ENCODE measurements around the gene SGSH. TPM values are rescaled to one million over a fixed set of nuclear protein-coding genes. Genes with fewer than 3 reads are reported as not detected.
A peak's percentile ranks its signal among the peaks of the same experiment; 100 is the strongest.

The SGSH gene
- total RNA-seq, 2 donors from 2014 or later: 40.4 to 42.5 TPM

DNA sequence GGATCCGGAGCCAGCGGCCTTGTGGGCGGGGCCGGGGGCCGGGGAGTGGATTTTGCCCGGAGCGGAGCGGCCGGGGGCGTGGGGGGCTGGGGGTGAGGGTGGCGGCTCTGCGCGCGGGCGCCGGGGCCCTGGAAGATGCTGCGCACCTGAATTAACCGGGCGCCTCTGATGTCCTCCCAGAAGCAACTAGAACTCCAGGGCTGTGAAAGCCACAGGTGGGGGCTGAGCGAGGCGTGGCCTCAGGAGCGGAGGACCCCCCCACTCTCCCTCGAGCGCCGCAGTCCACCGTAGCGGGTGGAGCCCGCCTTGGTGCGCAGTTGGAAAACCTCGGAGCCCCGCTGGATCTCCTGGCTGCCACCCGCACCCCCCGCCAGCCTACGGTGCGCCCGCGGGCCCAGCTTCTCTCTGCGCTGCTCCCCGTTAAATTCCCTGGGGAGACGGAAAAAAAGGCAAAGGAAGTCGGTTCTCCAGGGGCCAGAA is 643 bp upstream of the SGSH start:
- no peaks in the 10 kb centered on the region for H3K9me3 ChIP-seq (ENCODE audit: control insufficient read depth, low read length)
- peaks cover 40% of the 10 kb centered on the region for H3K36me3 ChIP-seq (ENCODE audit: control insufficient read depth, insufficient read depth, low read length)
- DNase-seq: peak; percentile 70
- peak overlapping the region; percentile 88 for H3K4me3 Mint-ChIP-seq
- no peak overlapping the region for H3K27ac Mint-ChIP-seq
- peaks cover 17% of the 10 kb centered on the region for H3K4me1 Mint-ChIP-seq
- H3K4me3 ChIP-seq (ENCODE audit: low read length): peak overlapping the region; percentile 84
- WGBS, 2 experiments (ENCODE audit: insufficient coverage in 1 of 2, insufficient read length in 1 of 2): 2 to 16% methylated on average over 13 to 41 of the region's 41 CpGs
- no peaks in the 10 kb centered on the region for H3K27me3 ChIP-seq (ENCODE audit: control insufficient read depth, insufficient read depth, low read length, poor library complexity, severe bottlenecking)
- H3K9me3 Mint-ChIP-seq: no peaks in the 10 kb centered on the region
- H3K4me1 ChIP-seq (ENCODE audit: control insufficient read depth, insufficient read depth, low read length): no peaks in the 10 kb centered on the region
- TF ChIP-seq, protein P1, sequence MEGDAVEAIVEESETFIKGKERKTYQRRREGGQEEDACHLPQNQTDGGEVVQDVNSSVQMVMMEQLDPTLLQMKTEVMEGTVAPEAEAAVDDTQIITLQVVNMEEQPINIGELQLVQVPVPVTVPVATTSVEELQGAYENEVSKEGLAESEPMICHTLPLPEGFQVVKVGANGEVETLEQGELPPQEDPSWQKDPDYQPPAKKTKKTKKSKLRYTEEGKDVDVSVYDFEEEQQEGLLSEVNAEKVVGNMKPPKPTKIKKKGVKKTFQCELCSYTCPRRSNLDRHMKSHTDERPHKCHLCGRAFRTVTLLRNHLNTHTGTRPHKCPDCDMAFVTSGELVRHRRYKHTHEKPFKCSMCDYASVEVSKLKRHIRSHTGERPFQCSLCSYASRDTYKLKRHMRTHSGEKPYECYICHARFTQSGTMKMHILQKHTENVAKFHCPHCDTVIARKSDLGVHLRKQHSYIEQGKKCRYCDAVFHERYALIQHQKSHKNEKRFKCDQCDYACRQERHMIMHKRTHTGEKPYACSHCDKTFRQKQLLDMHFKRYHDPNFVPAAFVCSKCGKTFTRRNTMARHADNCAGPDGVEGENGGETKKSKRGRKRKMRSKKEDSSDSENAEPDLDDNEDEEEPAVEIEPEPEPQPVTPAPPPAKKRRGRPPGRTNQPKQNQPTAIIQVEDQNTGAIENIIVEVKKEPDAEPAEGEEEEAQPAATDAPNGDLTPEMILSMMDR (conservative IDR thresholded peaks at IDR 0.05): no peak
- H3K27ac ChIP-seq (ENCODE audit: low read depth, low read length): no peak overlapping the region
- H3K36me3 Mint-ChIP-seq (ENCODE audit: low read depth): peaks cover 35% of the 10 kb centered on the region
- H3K9ac ChIP-seq (ENCODE audit: extremely low read depth, low read length, poor library complexity, severe bottlenecking): peak overlapping the region; percentile 38
- no peaks in the 10 kb centered on the region for H3K27me3 Mint-ChIP-seq (ENCODE audit: insufficient read depth)

DNA sequence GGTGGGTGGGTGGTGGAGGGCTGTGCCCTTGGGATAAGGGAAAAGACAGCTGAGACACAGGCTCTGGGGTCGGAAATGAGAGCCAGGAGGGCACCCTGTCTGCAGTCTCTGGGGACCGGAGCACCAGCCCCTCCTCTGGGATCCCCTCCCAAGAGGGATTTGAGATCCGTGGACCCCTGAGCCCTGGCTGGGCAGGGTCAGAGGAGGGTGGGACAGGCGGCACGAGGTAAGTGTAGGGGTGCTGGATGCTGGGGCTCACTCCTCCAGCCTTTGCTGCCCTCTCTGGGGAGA is 425 bp downstream of the SGSH start:
- TF ChIP-seq, protein P1 (conservative IDR thresholded peaks at IDR 0.05): no peak
- H3K4me1 ChIP-seq (ENCODE audit: control insufficient read depth, insufficient read depth, low read length): no peaks in the 10 kb centered on the region
- H3K9ac ChIP-seq (ENCODE audit: extremely low read depth, low read length, poor library complexity, severe bottlenecking): peak overlapping the region; percentile 71
- Mint-ChIP-seq H3K36me3 (ENCODE audit: low read depth) (peaks cover 39% of the 10 kb centered on the region), H3K27ac (peak overlapping the region; percentile 77), H3K4me1 (peaks cover 10% of the 10 kb centered on the region), H3K9me3 (no peaks in the 10 kb centered on the region), H3K27me3 (ENCODE audit: insufficient read depth) (no peaks in the 10 kb centered on the region), H3K4me3 (peak overlapping the region; percentile 88)
- H3K36me3 ChIP-seq (ENCODE audit: control insufficient read depth, insufficient read depth, low read length): peaks cover 37% of the 10 kb centered on the region
- no peak overlapping the region for H3K27ac ChIP-seq (ENCODE audit: low read depth, low read length)
- H3K4me3 ChIP-seq (ENCODE audit: low read length): peak overlapping the region; percentile 86
- DNase-seq: no peak
- H3K27me3 ChIP-seq (ENCODE audit: control insufficient read depth, insufficient read depth, low read length, poor library complexity, severe bottlenecking): no peaks in the 10 kb centered on the region
- 0 to 4% methylated on average over 3 to 5 of the region's 5 CpGs for WGBS, 2 experiments (ENCODE audit: insufficient coverage in 1 of 2, insufficient read length in 1 of 2)
- no peaks in the 10 kb centered on the region for H3K9me3 ChIP-seq (ENCODE audit: control insufficient read depth, low read length)

DNA sequence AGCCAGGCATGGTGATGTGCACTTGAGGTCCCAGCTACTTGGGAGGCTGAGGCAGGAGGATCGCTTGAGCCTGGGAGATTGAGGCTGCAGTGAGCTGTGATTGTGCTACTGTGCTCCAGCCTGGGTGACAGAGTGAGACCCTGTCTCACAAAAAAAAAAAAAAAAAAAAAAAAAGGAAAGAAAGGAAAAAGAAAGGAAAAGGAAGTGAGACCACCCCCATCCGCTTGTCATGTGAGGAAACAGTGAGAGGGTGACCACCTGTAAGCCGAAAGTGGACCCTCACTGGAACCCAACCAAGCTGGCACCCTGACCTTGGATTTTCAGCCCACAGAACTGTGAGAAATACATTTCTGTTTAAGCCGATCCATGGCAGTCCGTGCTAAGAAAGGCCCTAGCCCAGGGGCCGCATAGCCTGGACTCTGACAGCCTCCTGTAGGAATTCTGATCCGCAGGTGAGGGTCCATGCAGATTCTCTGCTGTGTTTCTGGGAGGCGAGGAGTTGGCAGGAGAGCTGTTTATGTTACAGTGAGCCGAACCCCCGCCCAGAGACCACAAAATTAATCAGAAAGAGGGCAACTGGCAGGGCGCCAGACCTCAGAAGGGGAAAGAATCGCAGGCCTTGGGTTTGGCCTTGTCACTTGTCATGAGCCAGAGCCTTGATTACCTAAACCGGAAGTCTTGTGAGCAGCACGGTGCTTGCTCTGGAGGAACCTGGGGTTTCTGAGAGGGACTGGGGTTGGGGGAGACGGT is 945 bp downstream of the SGSH start:
- Histone ChIP-seq H3K4me3 (ENCODE audit: low read length) (peak overlapping the region; percentile 86), H3K36me3 (ENCODE audit: control insufficient read depth, insufficient read depth, low read length) (peaks cover 35% of the 10 kb centered on the region), H3K27me3 (ENCODE audit: control insufficient read depth, insufficient read depth, low read length, poor library complexity, severe bottlenecking) (no peaks in the 10 kb centered on the region), H3K9ac (ENCODE audit: extremely low read depth, low read length, poor library complexity, severe bottlenecking) (peak overlapping the region; percentile 71), H3K4me1 (ENCODE audit: control insufficient read depth, insufficient read depth, low read length) (no peaks in the 10 kb centered on the region), H3K9me3 (ENCODE audit: control insufficient read depth, low read length) (no peaks in the 10 kb centered on the region), H3K27ac (ENCODE audit: low read depth, low read length) (no peak overlapping the region)
- peak overlapping the region; percentile 88 for H3K4me3 Mint-ChIP-seq
- H3K4me1 Mint-ChIP-seq: peaks cover 9% of the 10 kb centered on the region
- WGBS, 2 experiments (ENCODE audit: insufficient coverage in 1 of 2, insufficient read length in 1 of 2): 62 to 64% methylated on average over 11 to 15 of the region's 15 CpGs
- peaks cover 38% of the 10 kb centered on the region for H3K36me3 Mint-ChIP-seq (ENCODE audit: low read depth)
- no peaks in the 10 kb centered on the region for H3K9me3 Mint-ChIP-seq
- TF ChIP-seq, protein P1 (conservative IDR thresholded peaks at IDR 0.05): no peak
- H3K27me3 Mint-ChIP-seq (ENCODE audit: insufficient read depth): no peaks in the 10 kb centered on the region
- peak overlapping the region; percentile 77 for H3K27ac Mint-ChIP-seq
- DNase-seq: peak; percentile 77
